ENCODE measurements around the gene NEGR1. TPM values are rescaled to one million over a fixed set of nuclear protein-coding genes. Genes with fewer than 3 reads are reported as not detected.

The NEGR1 gene
- total and polyA plus RNA-seq, 2 donors (not counting 3 experiments of a cell fraction or from before 2014, with no cell fraction given), result 6.8 to 21.8 TPM

- FAIRE-seq, result no peak
- H3K9ac ChIP-seq (replicated peaks; ENCODE audit: extremely low read depth, insufficient read depth, low read length), result no peak overlapping the region
- dilution Hi-C loops (cut with MboI; ENCODE audit: extremely low pct_ligation_motif_present, low sequenced_read_pairs), result no loop called here
- H3K79me2 ChIP-seq (ENCODE audit: control insufficient read depth, insufficient read depth, low read length), result no peaks in the 10 kb centered on the region
- DNase-seq (ENCODE audit: low read depth, low spot score), result no peak
- POLR2A ChIA-PET, result no interaction called here
- H3K27ac ChIP-seq (ENCODE audit: insufficient read depth, low read depth, low read length), result no peak overlapping the region
- CTCF ChIA-PET, result no interaction called here
- H3K27me3 ChIP-seq (ENCODE audit: control insufficient read depth in 2 of 2, insufficient read depth in 2 of 2, low read length in 2 of 2), result no peaks in the 10 kb centered on the region
- no peak overlapping the region for H3K4me2 ChIP-seq (ENCODE audit: insufficient read depth, low read length)
- no TSS peak for BruUV-seq (replicated peaks)
- H3K4me3 ChIP-seq (replicated peaks in 1 of 3; ENCODE audit: insufficient read depth in 1 of 3, low read depth in 1 of 3, low read length in 3 of 3), result no peak overlapping the region
- no peaks in the 10 kb centered on the region for H3K9me1 ChIP-seq (replicated peaks; ENCODE audit: control insufficient read depth, extremely low read depth, insufficient read depth, low read length)
- no peaks in the 10 kb centered on the region for H3K9me3 ChIP-seq (replicated peaks; ENCODE audit: control insufficient read depth, insufficient read depth, low read length)
- H3K4me1 ChIP-seq (ENCODE audit: control insufficient read depth, extremely low read depth, insufficient read depth, low read length), result no peaks in the 10 kb centered on the region
- intact Hi-C loops (cut with micrococcal nuclease), result no loop called here
- TF ChIP-seq JUN (IDR thresholded peaks at IDR 0.05; ENCODE audit: borderline replicate concordance, insufficient read depth, insufficient read length, low read depth) (no peak), MYC (IDR thresholded peaks at IDR 0.05; ENCODE audit: low read depth, low read length) (no peak), POLR2A (IDR thresholded peaks at IDR 0.05; ENCODE audit: low read depth, low read length) (no peak), EZH2 (IDR thresholded peaks at IDR 0.05; ENCODE audit: borderline replicate concordance, low read depth, low read length, severe bottlenecking) (no peak), FOS (IDR thresholded peaks at IDR 0.05; ENCODE audit: borderline replicate concordance, insufficient read depth, low read length) (no peak), CTCF (IDR thresholded peaks at IDR 0.05; ENCODE audit: extremely low read depth in 1 of 2, insufficient read depth in 1 of 2, low read depth in 1 of 2, low read length in 2 of 2) (no peak), POLR2AphosphoS5 (IDR thresholded peaks at IDR 0.05; ENCODE audit: insufficient read depth, low read depth, low read length) (no peak), MAX (IDR thresholded peaks at IDR 0.05; ENCODE audit: insufficient read depth, insufficient read length) (no peak), GATA2 (IDR thresholded peaks at IDR 0.05; ENCODE audit: insufficient read depth, insufficient read length, low read depth, low read length) (no peak)
- H4K20me1 ChIP-seq (replicated peaks; ENCODE audit: control insufficient read depth, extremely low read depth, insufficient read depth, low read length), result no peaks in the 10 kb centered on the region
- H2AFZ ChIP-seq (ENCODE audit: low read depth, low read length), result no peak overlapping the region
- no peaks in the 10 kb centered on the region for H3K36me3 ChIP-seq (ENCODE audit: control insufficient read depth in 2 of 2, extremely low read depth in 1 of 2, insufficient read depth in 2 of 2, low read length in 2 of 2)
Measured at GRCh38 chr1:71465093-71465492, 817.2 kb downstream of the NEGR1 start.
